Uterus (tissue), 4 donors: ENCODE results near the gene DHTKD1. TPM values are rescaled to one million over a fixed set of nuclear protein-coding genes. Genes with fewer than 3 reads are reported as not detected.

Experiments used
- DNase-seq, 2 donors: peaks; one replicate each; pipeline ENCODE4 v3.0.0-alpha.2; 2019 to 2020
- H3K27ac ChIP-seq, 2 donors: fragments of 200-600 bp; sonication (generic); 1 replicate in 1 of 2; 2 replicates in 1 of 2; pipeline ENCODE4 v1.5.1; 2016 to 2018
- H3K27me3 ChIP-seq, 2 donors: fragments of 200-600 bp; sonication (generic); one replicate each; pipeline ENCODE4 v1.5.1; 2018 to 2019; ENCODE audit warnings: control low read depth in 1 of 2
- H3K36me3 ChIP-seq, 2 donors: fragments of 200-600 bp; sonication (generic); one replicate each; pipeline ENCODE4 v1.5.1; 2019; ENCODE audit warnings: control low read depth in 1 of 2
- H3K4me1 ChIP-seq, 2 donors: fragments of 200-600 bp; sonication (generic); one replicate each; pipeline ENCODE4 v1.5.1; 2018 to 2019; ENCODE audit warnings: control low read depth in 1 of 2
- H3K4me3 ChIP-seq, 2 donors: fragments of 200-600 bp; sonication (generic); 1 replicate in 1 of 2; 2 replicates in 1 of 2; pipeline ENCODE4 v1.5.1; 2018 to 2019; ENCODE audit warnings: mild to moderate bottlenecking in 1 of 2
- H3K9me3 ChIP-seq, 2 donors: fragments of 200-600 bp; sonication (generic); one replicate each; pipeline ENCODE4 v1.5.1; 2019; ENCODE audit warnings: control low read depth in 1 of 2
- CTCF ChIP-seq, 4 experiments: fragments of 200-600 bp in 2 of 4; fragments of 450-650 bp in 2 of 4; sonication (generic) in 2 of 4; IDR thresholded peaks; one replicate each; pipeline ENCODE4 v1.5.1; 2016 to 2019; ENCODE audit warnings: antibody characterized with exemption in 4 of 4, mild to moderate bottlenecking in 2 of 4, moderate library complexity in 1 of 4
- POLR2A ChIP-seq, 2 donors: fragments of 450-650 bp; IDR thresholded peaks; one replicate each; pipeline ENCODE4 v1.6.1; 2016; ENCODE audit warnings: antibody characterized with exemption in 2 of 2, mild to moderate bottlenecking in 1 of 2, moderate library complexity in 1 of 2
- intact Hi-C: fragments of 100-400 bp; cut with DNase I; formaldehyde crosslinking; loops from one replicate; pipeline ENCODE4 v1.15.1; 2023; ENCODE audit warnings: low total_unique reads
- total RNA-seq, 4 donors: library from RNA; depleted of rRNA in 3 of 4; stranded (reverse); fragments of >200 nt in 3 of 4; gene quantifications; one replicate each; pipeline versions ENCODE4 v1.1.0 to v1.2.4, GENCODE V29; 2014 to 2023
- donor health status: DM: yes; HTN: yes; CAD: no.

Gene DHTKD1
- total RNA-seq, 4 donors from 2014 or later, result 27.5 to 53.5 (median 32.7) TPM

- H3K4me3 ChIP-seq, result no peak overlapping the region
- no peaks in the 10 kb centered on the region for H3K27me3 ChIP-seq
- no peaks in the 10 kb centered on the region for H3K9me3 ChIP-seq
- intact Hi-C loops, result no loop called here
- no peaks in the 10 kb centered on the region for H3K36me3 ChIP-seq
- H3K27ac ChIP-seq, result no peak overlapping the region
- no peak for DNase-seq
- H3K4me1 ChIP-seq, result no peaks in the 10 kb centered on the region
- no peak for TF ChIP-seq POLR2A (IDR thresholded peaks at IDR 0.05)
- TF ChIP-seq CTCF (IDR thresholded peaks at IDR 0.05), result no peak
These were observed 52.9 kb downstream of the DHTKD1 start for GRCh38 chr10:12121673-12122072.

GRCh38 chr10:12129222-12130111 lies 60.7 kb downstream of the DHTKD1 start, which contains the start of gene SEC61A2:
Gene SEC61A2 (plus strand): TSS chr10:12129677. CDS start chr10:12129788, 111 bp downstream.
- Histone ChIP-seq H3K9me3 (no peaks in the 10 kb centered on the region), H3K4me1 (no peaks in the 10 kb centered on the region), H3K27ac (peak within 1 kb of the TSS; percentile 89 to 94), H3K36me3 (no peaks in the 10 kb centered on the region), H3K4me3 (peak within 1 kb of the TSS; percentile 79 to 100), H3K27me3 (no peaks in the 10 kb centered on the region)
- peak; percentile 91 to 95 for DNase-seq
- TF ChIP-seq CTCF (IDR thresholded peaks at IDR 0.05), result peak in 1 of 4 experiments; percentile 12
- TF ChIP-seq POLR2A (IDR thresholded peaks at IDR 0.05), result peak; percentile 56 to 75
- intact Hi-C loops, result no loop called here

- no peak for TF ChIP-seq POLR2A (IDR thresholded peaks at IDR 0.05)
- TF ChIP-seq CTCF (IDR thresholded peaks at IDR 0.05), result peak; percentile 9 to 46 (median 23)
- H3K27me3 ChIP-seq, result no peaks in the 10 kb centered on the region
- peak overlapping the region; percentile 70 to 89 for H3K27ac ChIP-seq
- H3K36me3 ChIP-seq, result no peaks in the 10 kb centered on the region
- H3K4me3 ChIP-seq, result peak overlapping the region; percentile 79 to 100
- intact Hi-C loops, result no loop called here
- H3K9me3 ChIP-seq, result no peaks in the 10 kb centered on the region
- DNase-seq, result peak; percentile 22 to 29
- H3K4me1 ChIP-seq, result no peaks in the 10 kb centered on the region
These were observed 61.6 kb downstream of the DHTKD1 start for GRCh38 chr10:12130237-12130872.

GRCh38 chr10:12135631-12136030 lies 66.9 kb downstream of the DHTKD1 start:
- Histone ChIP-seq H3K36me3 (no peaks in the 10 kb centered on the region), H3K9me3 (no peaks in the 10 kb centered on the region), H3K4me3 (no peak overlapping the region), H3K4me1 (peaks cover 0 to 3% of the 10 kb centered on the region in 2 donors), H3K27ac (no peak overlapping the region), H3K27me3 (no peaks in the 10 kb centered on the region)
- intact Hi-C loops, result no loop called here
- TF ChIP-seq POLR2A (IDR thresholded peaks at IDR 0.05) (no peak), CTCF (IDR thresholded peaks at IDR 0.05) (no peak)
- no peak for DNase-seq

- no peaks in the 10 kb centered on the region for H3K27me3 ChIP-seq
- H3K4me1 ChIP-seq, result peaks cover 0 to 3% of the 10 kb centered on the region in 2 donors
- intact Hi-C loops, result no loop called here
- TF ChIP-seq POLR2A (IDR thresholded peaks at IDR 0.05) (no peak), CTCF (IDR thresholded peaks at IDR 0.05) (no peak)
- H3K36me3 ChIP-seq, result no peaks in the 10 kb centered on the region
- no peak overlapping the region for H3K27ac ChIP-seq
- H3K4me3 ChIP-seq, result no peak overlapping the region
- DNase-seq, result no peak
- H3K9me3 ChIP-seq, result no peaks in the 10 kb centered on the region
These were observed 71.3 kb downstream of the DHTKD1 start for GRCh38 chr10:12140038-12140437.
